DOHH2 (cell line): Measurements from ENCODE around the gene ANKRD34A.

Source experiments
- H3F3A ChIP-seq: fragments of 200-600 bp; sonication (generic), shearing (Covaris generic); 2 replicates; pipeline ENCODE4 v1.6.0; 2016; ENCODE audit warnings: antibody characterized with exemption, mild to moderate bottlenecking; ENCODE audit not compliant: control insufficient read depth, insufficient read depth
- H3K27ac ChIP-seq: fragments of 200-600 bp; sonication (generic); 2 replicates; pipeline ENCODE4 v1.5.1; 2014; ENCODE audit warnings: low read depth, mild to moderate bottlenecking, low read length, moderate library complexity
- H3K27me3 ChIP-seq: fragments of 200-600 bp; sonication (generic); 2 replicates; pipeline ENCODE4 v1.6.1; 2014; ENCODE audit warnings: mild to moderate bottlenecking, low read length, mixed read lengths; ENCODE audit not compliant: control insufficient read depth
- H3K36me3 ChIP-seq: fragments of 200-600 bp; sonication (generic); 2 replicates; pipeline ENCODE4 v1.6.1; 2014; ENCODE audit warnings: mild to moderate bottlenecking, low read length, moderate library complexity, mixed read lengths; ENCODE audit not compliant: control insufficient read depth
- H3K4me1 ChIP-seq: fragments of 200-600 bp; sonication (generic); 2 replicates; pipeline ENCODE4 v1.6.1; 2014; ENCODE audit warnings: mild to moderate bottlenecking, low read length, mixed read lengths; ENCODE audit not compliant: control insufficient read depth
- H3K4me2 ChIP-seq: fragments of 200-600 bp; sonication (generic); 2 replicates; pipeline ENCODE4 v1.6.0; 2014; ENCODE audit warnings: mild to moderate bottlenecking, low read length, moderate library complexity
- H3K4me3 ChIP-seq: fragments of 200-600 bp; sonication (generic); 2 replicates; pipeline ENCODE4 v1.5.1; 2014; ENCODE audit warnings: mild to moderate bottlenecking, low read length, mixed read lengths
- H3K79me2 ChIP-seq: fragments of 200-600 bp; sonication (generic); 2 replicates; pipeline ENCODE4 v1.6.1; 2014; ENCODE audit warnings: mild to moderate bottlenecking, low read length, mixed read lengths; ENCODE audit not compliant: control insufficient read depth
- H3K9me2 ChIP-seq: fragments of 200-600 bp; sonication (generic); replicated peaks from 2 replicates; pipeline ENCODE4 v1.6.1; 2014; ENCODE audit warnings: mild to moderate bottlenecking, low read length, mixed read lengths; ENCODE audit not compliant: control insufficient read depth
- H3K9me3 ChIP-seq: fragments of 200-600 bp; sonication (generic); 2 replicates; pipeline ENCODE4 v1.6.1; 2014; ENCODE audit warnings: antibody characterized with exemption, low read length, mixed read lengths; ENCODE audit not compliant: control insufficient read depth, insufficient read depth
- H4K20me1 ChIP-seq: fragments of 200-600 bp; sonication (generic); 2 replicates; pipeline ENCODE4 v1.6.0; 2014; ENCODE audit warnings: low read depth, mild to moderate bottlenecking, antibody characterized with exemption, low read length, moderate library complexity; ENCODE audit not compliant: control insufficient read depth, insufficient read depth
- EZH2phosphoT487 ChIP-seq: fragments of 200-600 bp; sonication (generic); IDR thresholded peaks from 2 replicates; pipeline ENCODE4 v1.6.1; 2017; ENCODE audit warnings: borderline replicate concordance, mild to moderate bottlenecking, antibody characterized with exemption, low read length, moderate library complexity, mixed read lengths
- TF ChIP-seq, protein P1 (sequence below): fragments of 200-600 bp; sonication (generic); IDR thresholded peaks from one replicate; pipeline ENCODE4 v1.5.1; 2014; ENCODE audit warnings: antibody characterized with exemption, mild to moderate bottlenecking, low read depth, low read length; ENCODE audit not compliant: poor library complexity, severe bottlenecking

The ANKRD34A gene

DNA sequence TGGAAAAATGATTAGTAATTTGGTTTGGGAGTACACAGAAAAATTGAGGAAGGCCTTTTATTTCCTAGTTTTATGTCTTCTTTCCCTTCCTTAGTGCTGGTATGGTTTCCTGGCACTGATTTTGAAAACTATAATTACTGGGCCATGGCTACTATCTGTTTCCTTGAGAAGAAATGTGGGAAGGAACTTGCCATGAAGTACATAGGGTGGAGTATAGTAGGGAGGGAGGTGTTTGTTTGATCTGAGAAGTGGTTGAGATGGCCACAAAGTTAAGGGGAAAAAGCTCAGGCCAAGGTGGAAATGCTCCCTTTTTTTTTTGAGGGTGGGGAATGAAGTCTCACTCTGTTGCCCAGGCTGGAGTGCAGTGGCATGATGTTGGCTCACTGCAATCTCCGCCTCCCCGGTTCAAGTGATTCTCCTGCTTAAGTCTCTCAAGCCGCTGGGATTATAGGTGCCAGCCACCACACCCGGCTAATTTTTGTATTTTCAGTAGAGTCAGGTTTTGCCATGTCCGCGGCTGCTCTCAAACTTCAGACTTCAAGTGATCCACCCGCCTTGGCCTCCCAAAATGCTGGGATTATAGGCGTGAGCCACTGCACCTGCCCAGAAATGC lies 45.9 kb upstream of the ANKRD34A start:
- no peaks in the 10 kb centered on the region for H4K20me1 ChIP-seq
- no peak overlapping the region for H3K4me3 ChIP-seq
- H3K79me2 ChIP-seq, result no peaks in the 10 kb centered on the region
- H3K27ac ChIP-seq, result no peak overlapping the region
- H3K4me2 ChIP-seq, result no peak overlapping the region
- H3K9me3 ChIP-seq, result no peaks in the 10 kb centered on the region
- H3K36me3 ChIP-seq, result no peaks in the 10 kb centered on the region
- no peaks in the 10 kb centered on the region; the same call in 1 of the 2 replicates for H3F3A ChIP-seq
- H3K4me1 ChIP-seq, result peaks cover 12% of the 10 kb centered on the region
- no peaks in the 10 kb centered on the region for H3K9me2 ChIP-seq
- TF ChIP-seq EZH2phosphoT487, result no peak
- TF ChIP-seq, protein P1, sequence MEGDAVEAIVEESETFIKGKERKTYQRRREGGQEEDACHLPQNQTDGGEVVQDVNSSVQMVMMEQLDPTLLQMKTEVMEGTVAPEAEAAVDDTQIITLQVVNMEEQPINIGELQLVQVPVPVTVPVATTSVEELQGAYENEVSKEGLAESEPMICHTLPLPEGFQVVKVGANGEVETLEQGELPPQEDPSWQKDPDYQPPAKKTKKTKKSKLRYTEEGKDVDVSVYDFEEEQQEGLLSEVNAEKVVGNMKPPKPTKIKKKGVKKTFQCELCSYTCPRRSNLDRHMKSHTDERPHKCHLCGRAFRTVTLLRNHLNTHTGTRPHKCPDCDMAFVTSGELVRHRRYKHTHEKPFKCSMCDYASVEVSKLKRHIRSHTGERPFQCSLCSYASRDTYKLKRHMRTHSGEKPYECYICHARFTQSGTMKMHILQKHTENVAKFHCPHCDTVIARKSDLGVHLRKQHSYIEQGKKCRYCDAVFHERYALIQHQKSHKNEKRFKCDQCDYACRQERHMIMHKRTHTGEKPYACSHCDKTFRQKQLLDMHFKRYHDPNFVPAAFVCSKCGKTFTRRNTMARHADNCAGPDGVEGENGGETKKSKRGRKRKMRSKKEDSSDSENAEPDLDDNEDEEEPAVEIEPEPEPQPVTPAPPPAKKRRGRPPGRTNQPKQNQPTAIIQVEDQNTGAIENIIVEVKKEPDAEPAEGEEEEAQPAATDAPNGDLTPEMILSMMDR, result no peak
- peaks cover 9% of the 10 kb centered on the region; the same call in 1 of the 2 replicates for H3K27me3 ChIP-seq

DNA sequence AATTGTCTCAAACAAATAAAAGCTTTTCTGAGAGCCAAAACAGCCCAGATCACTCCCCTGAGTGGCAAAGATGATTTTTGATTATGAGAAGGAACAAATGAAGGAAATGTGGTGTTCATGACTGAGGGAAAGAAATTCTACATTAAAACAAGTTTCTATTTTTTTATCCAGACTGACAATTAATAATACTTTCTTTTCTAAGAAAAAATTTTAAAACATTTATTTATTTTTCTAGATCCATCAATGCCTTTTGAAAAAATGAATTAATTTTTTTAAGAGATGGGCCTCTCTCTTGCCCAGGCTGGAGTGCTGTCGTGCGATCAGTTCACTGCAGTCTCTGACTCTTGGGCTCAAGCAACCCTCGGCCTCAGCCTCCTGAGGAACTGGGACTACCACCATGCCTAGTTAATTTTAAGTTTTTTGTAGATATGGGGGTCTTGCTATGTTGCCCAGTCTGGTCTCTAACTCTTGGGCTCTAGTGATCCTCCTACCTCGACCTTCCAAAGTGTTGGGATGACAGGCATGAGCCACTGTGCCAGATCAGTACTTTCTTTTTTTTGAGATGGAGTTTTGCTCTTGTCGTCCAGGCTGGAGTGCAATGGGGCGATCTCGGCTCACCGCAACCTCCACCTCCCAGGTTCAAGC lies 43.2 kb upstream of the ANKRD34A start:
- no peak overlapping the region for H3K4me3 ChIP-seq
- no peaks in the 10 kb centered on the region for H4K20me1 ChIP-seq
- H3K27ac ChIP-seq, result no peak overlapping the region
- no peaks in the 10 kb centered on the region for H3K27me3 ChIP-seq
- no peaks in the 10 kb centered on the region for H3K9me3 ChIP-seq
- H3K4me1 ChIP-seq, result peaks cover 10% of the 10 kb centered on the region
- H3K79me2 ChIP-seq, result no peaks in the 10 kb centered on the region
- H3K9me2 ChIP-seq, result no peaks in the 10 kb centered on the region
- peak overlapping the region; percentile 58 for H3K4me2 ChIP-seq
- no peaks in the 10 kb centered on the region for H3K36me3 ChIP-seq
- no peaks in the 10 kb centered on the region; the same call in 1 of the 2 replicates for H3F3A ChIP-seq
- TF ChIP-seq EZH2phosphoT487, result no peak
- TF ChIP-seq, protein P1, result no peak

DNA sequence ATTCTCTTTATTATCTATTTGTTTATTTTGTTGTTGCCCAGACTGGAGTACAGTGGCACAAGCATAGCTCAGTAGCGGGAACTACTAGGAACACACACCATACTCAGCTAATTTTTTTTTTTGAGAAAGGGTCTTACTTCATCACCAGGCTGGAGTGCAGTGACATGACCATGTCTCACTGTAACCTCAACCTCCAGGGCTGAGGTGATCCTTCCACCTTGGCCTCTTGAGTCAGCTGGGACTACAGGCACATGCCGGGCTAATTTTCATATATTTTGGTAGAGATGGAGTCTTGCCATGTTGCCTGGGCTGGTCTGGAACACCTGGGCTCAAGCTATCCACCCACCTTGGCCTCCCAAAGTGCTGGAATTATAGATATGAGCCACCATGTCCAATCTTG lies 37.3 kb upstream of the ANKRD34A start:
- Histone ChIP-seq H3K4me3 (no peak overlapping the region), H3K27me3 (no peaks in the 10 kb centered on the region), H3K79me2 (peaks cover 3% of the 10 kb centered on the region), H3K9me3 (no peaks in the 10 kb centered on the region), H3K9me2 (no peaks in the 10 kb centered on the region), H3K4me1 (peaks cover 39% of the 10 kb centered on the region), H4K20me1 (no peaks in the 10 kb centered on the region), H3K4me2 (no peak overlapping the region), H3K27ac (no peak overlapping the region), H3F3A (peaks cover 13% of the 10 kb centered on the region), H3K36me3 (no peaks in the 10 kb centered on the region)
- no peak for TF ChIP-seq EZH2phosphoT487
- TF ChIP-seq, protein P1, result no peak
